H1 (cell line): ENCODE measurements around the gene TECPR2. TPM values are rescaled to one million over a fixed set of nuclear protein-coding genes. Genes with fewer than 3 reads are reported as not detected.

ENCODE experiments used
- BCL11A ChIP-seq, 2 experiments: IDR thresholded peaks; one replicate each; pipeline ENCODE4 v1.6.1; 2011; ENCODE audit warnings: low read depth in 2 of 2, low read length in 2 of 2, mild to moderate bottlenecking in 2 of 2
- CHD1 ChIP-seq: IDR thresholded peaks from 2 replicates; pipeline ENCODE4 v1.6.1; 2012; ENCODE audit warnings: low read depth, low read length, improper control_type of control experiment
- GTF2F1 ChIP-seq: IDR thresholded peaks from 2 replicates; pipeline ENCODE4 v1.6.1; 2012; ENCODE audit warnings: low read depth, low read length, improper control_type of control experiment, borderline replicate concordance
- MAFK ChIP-seq: IDR thresholded peaks from 2 replicates; pipeline ENCODE4 v1.6.1; 2012; ENCODE audit warnings: low read depth, mild to moderate bottlenecking, improper control_type of control experiment, low read length
- NANOG ChIP-seq: IDR thresholded peaks from 2 replicates; pipeline ENCODE4 v1.6.1; 2011; ENCODE audit warnings: low read length, low read depth, mild to moderate bottlenecking, inconsistent platforms; ENCODE audit not compliant: insufficient read depth, poor library complexity, severe bottlenecking
- NRF1 ChIP-seq: IDR thresholded peaks from 2 replicates; pipeline ENCODE4 v1.6.1; 2011; ENCODE audit warnings: mild to moderate bottlenecking, low read depth, low read length, improper control_type of control experiment
- PHF8 ChIP-seq: fragments of 200-600 bp; sonication (generic); conservative IDR thresholded peaks from 2 replicates; pipeline ENCODE4 v1.7.1; 2012; ENCODE audit warnings: low read depth, mild to moderate bottlenecking, inconsistent platforms, low read length, moderate library complexity
- POLR2A ChIP-seq, 2 experiments: IDR thresholded peaks; 1 replicate in 1 of 2; 2 replicates in 1 of 2; pipeline ENCODE4 v1.6.1; 2011; ENCODE audit warnings: low read depth in 2 of 2, low read length in 2 of 2, mild to moderate bottlenecking in 2 of 2; ENCODE audit errors: control extremely low read depth in 1 of 2
- POLR2AphosphoS5 ChIP-seq: IDR thresholded peaks from 2 replicates; pipeline ENCODE4 v1.6.1; 2011; ENCODE audit warnings: low read depth, low read length
- RBBP5 ChIP-seq: IDR thresholded peaks from 2 replicates; pipeline ENCODE4 v1.7.1; 2012; ENCODE audit warnings: low read depth, mild to moderate bottlenecking, inconsistent platforms, low read length, moderate library complexity, borderline replicate concordance
- SIN3A ChIP-seq, 2 experiments: IDR thresholded peaks in 1 of 2; conservative IDR thresholded peaks in 1 of 2; 2 replicates each; pipeline ENCODE4 v1.6.1; 2011 to 2012; ENCODE audit warnings: low read length in 2 of 2, improper control_type of control experiment in 1 of 2, low read depth in 1 of 2, mild to moderate bottlenecking in 1 of 2
- SIRT6 ChIP-seq: IDR thresholded peaks from one replicate; pipeline ENCODE4 v1.7.1; 2012; ENCODE audit warnings: low read length, inconsistent platforms
- SP4 ChIP-seq: IDR thresholded peaks from 2 replicates; pipeline ENCODE4 v1.6.1; 2012; ENCODE audit warnings: low read length, inconsistent platforms
- SUZ12 ChIP-seq: fragments of 200-600 bp; sonication (generic); IDR thresholded peaks from 2 replicates; pipeline ENCODE4 v1.6.1; 2012; ENCODE audit warnings: mild to moderate bottlenecking, inconsistent platforms, low read length, moderate library complexity, mixed read lengths
- TCF12 ChIP-seq: IDR thresholded peaks from 2 replicates; pipeline ENCODE4 v1.6.1; 2011; ENCODE audit warnings: low read depth, mild to moderate bottlenecking, low read length
- polyA plus RNA-seq, 7 experiments: library from polyadenylated mRNA; depleted of rRNA in 3 of 7; stranded (reverse) in 5 of 7; unstranded in 2 of 7; fragments of >200 nt in 5 of 7; fragments of 200-250 nt in 2 of 7; gene quantifications; 1 replicate in 5 of 7; 2 replicates in 1 of 7; 4 replicates in 1 of 7; pipeline versions ENCODE4 v1.2.1 to v1.2.3, GENCODE V29; 2011 to 2013; ENCODE audit warnings: missing spikeins in 2 of 7, mixed read lengths in 2 of 7
- total RNA-seq: library from RNA; stranded (reverse); fragmentation: NEBNext Ultra II Directional; extraction: Animal tissue kit (Norgen Biotek cat#: 25700); gene quantifications from 2 replicates; pipeline ENCODE4 v1.2.1, GENCODE V29; 2021

TECPR2 gene
- total and polyA plus RNA-seq, 2 of the 8 experiments (the other 6 are each of a cell fraction or from before 2014, with no cell fraction given): 6.8 to 19.4 TPM

- no peak for TF ChIP-seq CHD1
- TF ChIP-seq SUZ12: no peak
- TF ChIP-seq PHF8: no peak; the same call in 1 of the 2 replicates
- TF ChIP-seq MAFK: no peak
- no peak for TF ChIP-seq NANOG
- no peak for TF ChIP-seq POLR2AphosphoS5
- TF ChIP-seq BCL11A (IDR thresholded peaks at IDR 0.05; ENCODE audit: low read depth in 2 of 2, low read length in 2 of 2): no peak
- no peak for TF ChIP-seq NRF1
- peak in 1 of 2 experiments; percentile 60; a peak in 1 of 3 replicates for TF ChIP-seq POLR2A (IDR thresholded peaks at IDR 0.05; ENCODE audit: control extremely low read depth in 1 of 2, low read depth in 2 of 2, low read length in 2 of 2)
- no peak for TF ChIP-seq SIRT6
- TF ChIP-seq RBBP5: no peak
- TF ChIP-seq TCF12: no peak
- TF ChIP-seq GTF2F1: no peak
- TF ChIP-seq SP4: no peak
- TF ChIP-seq SIN3A (conservative IDR thresholded peaks at IDR 0.05 in 1 of 2, IDR thresholded peaks at IDR 0.05 in 1 of 2; ENCODE audit: low read depth in 1 of 2, low read length in 2 of 2): no peak; a peak in 1 of 4 replicates
Measured at GRCh38 chr14:102510616-102511520, 148.1 kb downstream of the TECPR2 start (continued).
